HG03060 (cell line): ENCODE data around the gene OR2B2.

Experiments
- ATAC-seq: cut with Tn5 transposase; IDR thresholded peaks from one replicate; pipeline ENCODE4 v1.9.1; 2021; ENCODE audit warnings: low read depth, moderate number of reproducible peaks; ENCODE audit not compliant: unreplicated experiment

OR2B2 gene

DNA sequence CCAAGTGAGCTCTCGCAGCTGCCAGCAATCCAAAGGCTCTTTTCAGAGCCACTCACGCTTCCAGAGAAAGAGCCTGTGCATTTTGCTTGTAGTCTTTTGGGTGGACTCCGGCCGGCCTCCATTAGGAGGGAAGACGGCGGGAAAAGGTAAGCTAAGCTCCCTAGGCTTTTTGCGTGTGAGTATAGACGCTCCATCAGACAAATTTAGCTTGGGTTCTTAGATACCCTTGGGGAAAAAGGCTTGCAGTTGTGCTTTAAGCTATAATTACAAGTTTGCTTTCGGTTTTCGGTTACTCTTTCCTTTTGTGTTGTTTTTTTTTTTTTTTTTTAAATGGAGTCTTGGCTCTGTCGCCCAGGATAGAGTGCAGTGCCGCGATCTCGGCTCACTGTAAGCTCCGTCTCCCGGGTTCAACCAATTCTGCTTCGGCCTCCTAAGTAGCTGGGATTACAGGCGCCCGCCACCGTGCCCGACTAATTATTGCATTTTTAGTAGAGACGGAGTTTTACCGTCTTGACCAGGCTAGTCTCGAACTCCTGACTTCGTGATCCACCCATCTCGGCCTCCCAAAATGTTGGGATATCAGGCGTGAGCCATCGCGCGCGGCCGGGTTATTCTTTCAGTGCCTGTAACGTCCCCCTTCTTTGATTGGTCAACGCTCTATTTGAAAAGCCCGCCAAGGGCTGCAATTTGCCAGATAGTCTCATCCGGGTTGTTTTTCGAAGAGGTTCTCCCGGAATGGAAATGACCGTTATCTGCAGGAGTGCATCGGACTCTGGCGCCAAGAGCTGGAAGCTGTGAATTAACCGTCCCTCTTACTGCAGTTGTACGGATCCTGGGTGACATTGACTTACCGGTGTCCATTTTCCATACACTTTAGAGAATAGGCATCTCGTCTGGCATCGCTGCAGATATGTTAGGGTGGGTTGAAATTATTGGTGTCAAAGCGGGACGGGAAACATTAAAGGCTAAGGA, 18.1 kb downstream of the OR2B2 start:
- no peak for ATAC-seq

DNA sequence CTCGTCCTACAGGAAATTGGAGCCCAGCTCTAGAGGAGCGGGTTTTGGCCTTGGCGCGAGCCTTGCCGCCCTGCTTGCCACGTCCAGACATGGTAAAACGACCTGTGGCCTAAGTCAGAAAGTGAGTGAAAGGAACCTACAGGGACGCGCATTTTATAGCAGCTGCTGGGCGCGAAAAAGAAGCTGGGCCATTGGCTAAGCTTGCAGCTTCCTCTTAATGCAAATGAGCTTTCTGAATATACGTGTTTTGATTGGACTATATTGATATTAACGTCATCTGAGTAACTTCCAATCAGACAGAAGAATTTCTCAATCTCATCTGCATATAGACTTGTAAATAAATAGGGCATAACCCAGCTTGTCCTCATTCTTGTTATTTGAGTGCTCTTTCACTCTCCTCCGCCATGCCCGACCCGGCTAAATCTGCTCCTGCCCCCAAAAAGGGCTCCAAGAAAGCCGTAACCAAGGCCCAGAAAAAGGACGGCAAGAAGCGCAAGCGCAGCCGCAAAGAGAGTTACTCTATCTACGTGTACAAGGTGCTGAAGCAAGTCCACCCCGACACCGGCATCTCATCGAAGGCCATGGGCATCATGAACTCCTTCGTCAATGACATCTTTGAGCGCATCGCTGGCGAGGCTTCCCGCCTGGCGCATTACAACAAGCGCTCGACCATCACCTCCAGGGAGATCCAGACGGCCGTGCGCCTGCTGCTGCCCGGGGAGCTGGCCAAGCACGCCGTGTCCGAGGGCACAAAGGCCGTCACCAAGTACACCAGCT, 18.9 kb downstream of the OR2B2 start:
- ATAC-seq = peak; percentile 58

DNA sequence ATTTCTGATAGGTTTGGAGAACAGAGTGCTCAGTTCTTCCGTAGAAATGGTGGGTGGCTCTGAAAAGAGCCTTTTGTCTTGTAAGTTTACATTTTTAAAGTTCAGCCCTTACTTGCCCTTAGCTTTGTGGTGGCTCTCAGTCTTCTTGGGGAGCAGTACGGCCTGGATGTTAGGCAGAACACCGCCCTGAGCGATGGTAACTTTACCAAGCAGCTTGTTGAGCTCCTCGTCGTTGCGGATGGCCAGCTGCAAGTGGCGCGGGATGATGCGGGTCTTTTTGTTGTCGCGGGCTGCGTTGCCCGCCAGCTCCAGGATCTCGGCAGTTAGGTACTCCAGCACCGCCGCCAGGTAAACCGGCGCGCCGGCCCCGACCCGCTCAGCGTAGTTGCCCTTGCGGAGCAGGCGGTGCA, 19.5 kb downstream of the OR2B2 start:
- ATAC-seq = no peak

DNA sequence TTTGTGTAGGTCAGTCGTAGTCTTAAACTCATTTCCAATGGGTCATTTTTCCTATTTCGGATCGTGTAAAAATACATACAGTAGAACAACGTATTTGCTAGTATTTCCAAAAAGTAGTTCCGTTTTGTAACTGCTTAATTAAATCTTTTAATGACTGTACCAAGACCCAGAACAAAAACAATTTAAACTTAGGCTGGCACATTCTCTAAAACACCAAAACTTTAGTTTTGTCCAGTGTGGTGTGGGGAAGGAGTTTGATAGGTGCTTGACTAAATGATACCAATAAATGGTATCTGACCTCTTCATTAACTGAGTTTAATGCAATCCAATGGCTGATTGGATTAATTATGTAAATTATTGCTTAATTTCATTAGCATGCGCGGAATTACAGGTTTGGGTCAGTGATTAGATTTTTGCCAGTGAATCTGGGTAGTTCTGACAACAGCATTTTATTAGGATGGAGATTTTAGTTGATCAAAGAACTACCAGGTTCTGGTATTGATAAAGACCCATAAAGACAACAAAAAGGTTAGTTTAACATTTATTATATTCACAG, 20.8 kb downstream of the OR2B2 start:
- ATAC-seq = no peak

DNA sequence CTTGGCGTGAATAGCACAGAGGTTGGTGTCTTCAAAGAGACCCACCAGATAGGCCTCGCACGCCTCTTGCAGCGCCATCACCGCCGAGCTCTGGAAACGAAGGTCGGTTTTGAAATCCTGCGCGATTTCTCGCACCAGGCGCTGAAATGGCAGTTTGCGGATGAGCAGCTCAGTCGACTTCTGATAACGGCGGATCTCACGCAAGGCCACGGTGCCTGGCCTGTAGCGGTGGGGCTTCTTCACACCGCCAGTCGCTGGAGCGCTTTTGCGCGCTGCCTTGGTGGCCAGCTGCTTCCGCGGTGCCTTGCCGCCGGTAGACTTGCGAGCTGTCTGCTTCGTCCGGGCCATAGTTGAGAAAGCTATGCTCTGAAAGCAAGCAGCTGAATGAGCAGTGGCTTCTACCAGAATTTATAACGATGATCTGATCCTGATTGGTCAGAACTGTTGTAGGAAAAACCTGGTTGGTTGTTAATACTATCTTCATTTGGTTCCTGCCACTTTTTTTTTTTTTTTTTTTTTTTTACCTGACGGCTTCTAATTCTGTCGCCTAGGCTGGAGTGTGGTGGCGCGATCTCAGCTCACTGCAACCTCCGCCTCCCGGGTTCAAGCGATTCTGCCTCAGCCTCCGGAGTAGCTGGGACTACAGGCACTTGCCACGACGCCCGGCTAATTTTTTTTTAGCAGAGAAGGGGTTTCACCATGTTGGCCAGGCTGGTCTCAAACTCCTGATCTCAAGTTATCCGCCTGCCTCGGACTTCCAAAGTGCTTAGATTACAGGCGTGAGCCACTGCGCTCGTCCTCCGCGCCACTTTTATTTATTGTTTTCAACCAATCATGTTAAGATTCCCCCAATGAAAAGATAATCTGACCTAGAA, 21.5 kb downstream of the OR2B2 start:
- ATAC-seq = peak; percentile 33

DNA sequence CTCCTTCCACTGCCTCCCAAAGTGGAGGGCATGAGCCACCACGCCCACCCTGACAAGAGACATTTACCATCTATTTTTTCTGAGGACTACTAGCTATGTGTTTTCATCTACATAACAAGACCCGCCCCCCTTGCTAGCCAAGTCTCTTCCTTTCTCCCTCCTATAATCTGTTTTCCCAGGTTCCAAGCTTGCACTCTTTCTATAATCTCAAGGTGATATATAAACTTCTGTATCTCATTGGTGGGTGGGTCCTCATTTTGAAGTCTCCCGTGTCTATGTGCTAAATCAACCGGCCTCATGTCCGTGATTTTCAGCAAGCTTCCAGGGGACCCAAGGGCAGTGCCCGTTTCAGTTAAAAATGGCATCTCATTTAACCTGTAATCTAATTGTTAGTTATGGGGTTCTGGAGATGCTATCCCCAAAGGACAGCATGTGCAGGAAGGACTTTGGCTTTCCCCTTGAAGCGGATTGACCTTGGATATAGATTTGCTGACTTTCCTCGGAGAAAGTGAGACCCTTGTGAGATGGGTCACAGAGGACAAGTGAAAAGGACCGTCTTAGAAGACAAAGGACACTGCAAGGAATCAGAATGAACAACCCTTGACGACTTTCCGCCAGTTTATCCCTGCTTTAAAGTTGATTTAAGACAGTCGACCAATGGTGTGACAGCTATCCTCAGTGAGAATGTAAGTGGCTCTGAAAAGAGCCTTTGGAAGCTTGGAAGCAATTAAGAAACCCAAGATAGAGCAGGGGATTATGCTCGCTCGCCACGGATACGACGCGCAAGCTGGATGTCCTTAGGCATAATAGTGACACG, 22.4 kb downstream of the OR2B2 start:
- no peak for ATAC-seq

DNA sequence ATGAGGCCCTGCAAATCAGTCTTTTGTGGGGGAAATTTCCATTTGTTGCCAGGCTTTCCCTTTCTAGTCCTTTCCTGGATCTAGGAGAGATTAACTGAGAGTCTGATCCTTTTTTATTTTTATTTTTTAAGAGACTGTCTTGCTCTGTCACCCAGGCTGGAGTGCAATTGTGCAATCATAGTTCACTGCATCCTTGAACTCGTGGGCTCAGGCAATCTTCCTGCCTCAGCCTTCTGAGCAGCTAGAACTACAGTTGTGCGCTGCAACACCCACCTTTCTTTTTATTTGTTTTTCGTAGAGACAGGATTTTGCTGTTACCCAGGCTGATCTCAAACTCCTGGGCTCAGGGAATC, 22.9 kb downstream of the OR2B2 start:
- ATAC-seq = no peak

DNA sequence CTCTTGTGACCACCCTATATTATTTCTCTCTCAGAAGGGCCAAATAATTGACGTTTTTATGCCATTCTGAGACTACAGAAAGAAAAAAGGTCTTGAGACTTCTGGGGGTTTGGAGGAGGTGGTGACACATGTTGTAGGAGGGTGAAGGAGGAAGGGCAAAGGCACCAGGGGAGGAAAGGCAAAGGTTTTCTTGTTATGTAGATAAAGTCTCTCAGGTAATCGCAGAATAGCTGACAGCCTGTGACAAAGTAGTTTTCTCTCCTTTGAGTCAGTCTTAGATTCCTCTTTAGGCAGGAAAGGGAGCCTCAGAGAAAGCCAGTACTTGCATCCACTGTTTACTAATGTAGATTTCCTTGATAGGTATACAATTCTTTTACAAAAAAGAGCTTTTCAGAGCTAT, 23.6 kb downstream of the OR2B2 start:
- ATAC-seq = no peak

DNA sequence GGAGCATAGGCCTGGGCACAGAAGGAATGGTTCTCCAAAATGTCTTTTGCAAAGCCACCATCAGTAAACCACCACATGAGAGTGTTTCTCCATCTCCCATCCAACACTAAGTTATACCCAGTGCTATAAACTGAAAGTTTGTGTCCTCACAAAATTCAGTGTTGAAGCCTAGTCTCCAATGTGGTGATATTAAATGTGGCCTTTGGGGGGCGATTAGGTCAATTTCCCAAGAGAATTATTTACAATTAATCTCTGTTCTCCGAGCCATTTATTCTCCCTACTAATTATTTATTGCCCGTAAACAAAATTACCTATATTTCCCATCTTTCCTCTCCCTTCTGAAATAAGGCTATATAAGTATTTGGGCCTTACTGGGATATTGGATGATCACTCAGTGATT, 26.1 kb downstream of the OR2B2 start:
- no peak for ATAC-seq

DNA sequence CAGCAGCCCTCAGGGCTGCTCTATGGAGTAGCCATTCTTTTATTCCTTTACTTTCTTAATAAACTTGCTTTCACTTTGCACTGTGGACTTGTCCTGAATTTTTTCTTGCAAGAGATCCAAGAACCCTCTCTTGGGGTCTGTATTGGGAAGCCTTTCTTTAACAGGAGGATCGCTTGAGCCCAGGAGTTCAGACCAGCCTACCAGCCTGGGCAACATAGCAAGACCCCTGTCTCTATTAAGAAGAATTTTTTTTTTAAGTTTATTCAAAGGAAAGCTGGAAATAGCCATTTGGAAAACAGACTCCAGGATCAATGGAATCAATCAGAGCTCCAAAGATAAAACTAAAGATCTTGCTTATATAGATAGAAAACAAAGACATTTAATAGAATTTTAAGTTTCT, 29.1 kb downstream of the OR2B2 start:
- no peak for ATAC-seq

DNA sequence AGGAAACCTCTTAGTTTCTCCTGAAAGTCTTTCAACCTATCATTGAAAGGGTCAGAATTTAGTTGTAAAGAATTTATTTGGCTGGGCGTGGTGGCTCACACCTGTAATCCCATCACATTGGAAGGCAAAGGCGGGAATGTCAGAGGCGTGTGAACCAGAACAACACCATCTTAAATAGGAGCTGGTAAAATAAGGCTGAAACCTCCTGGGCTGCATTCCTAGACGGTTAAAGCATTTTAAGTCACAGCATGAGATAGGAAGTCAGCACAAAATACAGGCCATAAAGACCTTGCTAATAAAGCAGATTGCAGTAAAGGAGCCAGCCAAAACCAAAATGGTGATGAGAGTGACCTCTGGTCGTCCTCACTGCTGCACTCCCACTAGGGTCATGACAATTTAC, 29.6 kb downstream of the OR2B2 start:
- ATAC-seq = no peak

DNA sequence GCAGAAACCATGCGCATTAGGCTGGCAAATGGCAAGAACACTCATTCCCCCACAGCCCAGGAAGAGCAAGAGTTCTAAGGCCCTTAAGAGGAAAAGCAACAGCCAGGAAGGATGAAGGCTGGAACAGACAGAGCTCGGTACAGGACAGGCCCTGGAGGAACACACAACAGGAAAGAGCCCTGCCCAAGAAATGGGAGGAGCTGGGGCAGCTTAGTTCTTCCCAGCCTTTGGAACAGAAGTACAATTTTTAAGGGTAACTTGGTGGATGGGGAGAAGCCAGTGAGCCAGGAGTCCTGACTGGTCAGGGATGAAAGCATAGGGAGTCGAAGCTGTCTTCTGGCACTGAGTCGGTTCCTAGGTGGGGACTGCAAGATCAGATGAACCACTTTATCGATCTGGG, 32.4 kb downstream of the OR2B2 start:
- ATAC-seq = no peak

DNA sequence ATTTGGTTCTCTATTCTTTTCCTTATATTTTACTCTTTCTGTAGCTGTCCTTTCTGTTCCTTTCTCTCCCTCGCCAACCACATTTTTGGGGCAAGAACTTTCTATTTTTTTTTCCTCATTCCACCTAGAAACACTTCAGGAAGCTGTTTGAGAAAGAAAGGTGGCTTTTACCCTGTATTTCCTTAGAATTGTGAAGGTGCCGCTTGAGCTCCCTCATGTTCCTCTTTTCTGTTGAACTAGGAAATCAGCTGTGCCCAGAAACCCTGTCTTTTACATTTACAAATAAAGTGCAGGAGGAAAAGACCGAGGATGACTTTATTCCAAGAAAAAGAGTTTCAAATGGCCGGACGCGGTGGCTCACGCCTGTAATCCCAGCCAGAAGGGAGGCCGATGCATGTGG, 38.2 kb downstream of the OR2B2 start:
- ATAC-seq = no peak

DNA sequence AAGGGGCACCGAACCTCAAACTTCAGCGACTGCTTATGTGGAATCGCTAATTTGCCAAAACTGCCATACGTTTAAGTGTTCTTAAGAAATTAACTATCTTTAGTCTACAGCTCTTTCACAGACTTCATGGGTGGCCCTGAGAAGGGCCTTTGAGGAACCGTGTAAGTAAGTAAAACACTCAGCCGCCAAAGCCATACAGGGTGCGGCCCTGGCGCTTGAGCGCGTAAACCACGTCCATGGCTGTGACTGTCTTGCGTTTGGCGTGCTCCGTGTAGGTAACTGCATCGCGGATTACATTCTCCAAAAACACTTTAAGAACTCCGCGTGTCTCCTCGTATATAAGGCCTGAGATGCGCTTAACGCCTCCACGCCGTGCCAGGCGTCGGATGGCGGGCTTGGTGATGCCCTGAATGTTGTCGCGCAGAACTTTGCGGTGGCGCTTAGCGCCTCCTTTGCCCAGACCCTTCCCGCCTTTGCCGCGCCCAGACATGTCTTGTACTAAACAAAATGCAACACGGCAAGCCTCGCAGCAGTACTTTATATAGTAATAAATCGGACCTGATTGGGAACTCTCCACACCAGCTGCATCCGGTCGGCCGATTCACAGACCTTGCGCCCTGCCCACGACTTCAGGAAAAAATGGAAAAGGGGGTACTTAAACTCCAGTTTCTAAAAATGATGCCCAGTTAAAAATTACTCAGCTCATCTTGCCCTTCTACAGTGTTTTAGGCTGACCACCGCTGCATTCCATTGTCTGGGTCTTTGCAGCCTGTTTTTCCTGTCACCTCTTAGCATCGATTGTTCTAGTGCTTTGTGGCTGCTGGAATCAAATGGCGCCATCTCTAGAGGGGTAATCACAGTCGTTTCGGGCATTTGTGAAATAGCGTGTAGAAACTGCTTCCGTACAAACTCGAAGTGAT, 38.9 kb downstream of the OR2B2 start:
- no peak for ATAC-seq

DNA sequence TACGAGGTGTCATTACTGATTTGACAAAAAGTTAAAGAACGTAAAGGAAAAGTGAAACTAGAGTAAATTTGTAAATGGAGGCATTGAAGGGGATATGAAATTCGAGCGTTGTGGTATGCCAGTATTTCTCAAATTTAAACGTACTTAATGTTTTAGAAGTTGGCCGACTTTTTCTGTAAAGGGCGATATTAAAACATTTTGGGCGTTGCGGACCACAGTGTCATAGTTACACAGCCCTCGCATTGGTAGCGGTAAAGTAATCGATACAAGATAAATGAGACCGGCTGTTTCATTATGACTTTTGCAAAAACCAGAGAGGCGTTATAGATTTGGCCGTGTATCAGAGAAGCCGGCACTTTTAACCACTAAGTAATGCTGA, 39.6 kb downstream of the OR2B2 start:
- ATAC-seq = no peak

DNA sequence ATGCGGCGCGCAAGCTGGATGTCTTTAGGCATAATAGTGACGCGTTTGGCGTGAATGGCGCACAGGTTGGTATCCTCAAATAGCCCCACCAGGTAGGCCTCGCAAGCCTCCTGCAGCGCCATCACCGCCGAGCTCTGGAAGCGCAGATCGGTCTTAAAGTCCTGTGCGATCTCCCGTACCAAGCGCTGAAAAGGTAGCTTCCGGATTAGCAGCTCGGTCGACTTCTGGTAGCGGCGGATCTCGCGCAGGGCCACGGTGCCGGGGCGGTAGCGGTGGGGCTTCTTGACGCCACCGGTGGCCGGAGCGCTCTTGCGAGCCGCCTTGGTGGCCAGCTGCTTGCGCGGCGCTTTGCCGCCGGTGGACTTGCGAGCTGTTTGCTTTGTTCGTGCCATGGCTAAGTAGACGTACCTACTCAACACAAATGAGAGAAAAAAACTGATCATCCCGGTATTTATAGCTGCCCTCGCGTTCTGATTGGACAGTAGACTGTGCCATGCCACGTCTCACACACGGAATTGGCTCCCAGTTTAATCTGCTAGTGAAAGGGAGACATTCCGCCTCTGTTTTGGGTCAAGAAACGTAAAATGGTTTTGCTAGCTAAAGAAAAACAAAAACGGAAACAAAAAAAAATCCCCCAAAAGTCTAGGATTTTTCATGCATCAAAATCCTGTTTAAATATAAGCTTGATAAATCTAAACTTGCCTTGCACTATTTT, 40.1 kb downstream of the OR2B2 start:
- ATAC-seq = peak; percentile 56

DNA sequence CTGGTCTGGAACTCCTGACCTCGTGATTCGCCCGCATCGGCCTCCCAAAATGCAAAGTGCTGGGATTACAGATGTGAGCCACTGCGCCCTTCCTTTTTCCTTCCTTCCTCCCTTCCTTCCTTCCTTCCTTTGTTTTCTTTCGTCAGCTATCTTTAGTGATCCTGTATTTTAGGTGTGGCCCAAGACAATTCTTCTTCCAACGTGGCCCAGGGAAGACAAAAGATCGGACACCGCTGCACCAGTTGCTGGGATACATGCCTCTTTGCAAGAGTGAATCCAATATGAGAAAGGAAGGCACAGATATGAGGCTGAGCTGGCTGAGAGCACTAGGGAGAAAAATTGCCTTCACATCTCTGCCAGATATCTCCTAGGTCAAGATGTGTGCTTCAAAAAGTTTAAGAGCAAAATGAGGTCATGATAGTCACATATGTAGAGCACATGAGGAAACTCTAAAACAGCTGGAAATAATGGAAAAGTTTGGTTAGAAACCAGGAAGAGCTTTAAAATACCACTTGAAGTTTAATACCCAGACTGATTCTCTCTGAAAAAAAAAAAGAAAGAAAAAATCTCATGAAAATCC, 41.8 kb downstream of the OR2B2 start:
- no peak for ATAC-seq

DNA sequence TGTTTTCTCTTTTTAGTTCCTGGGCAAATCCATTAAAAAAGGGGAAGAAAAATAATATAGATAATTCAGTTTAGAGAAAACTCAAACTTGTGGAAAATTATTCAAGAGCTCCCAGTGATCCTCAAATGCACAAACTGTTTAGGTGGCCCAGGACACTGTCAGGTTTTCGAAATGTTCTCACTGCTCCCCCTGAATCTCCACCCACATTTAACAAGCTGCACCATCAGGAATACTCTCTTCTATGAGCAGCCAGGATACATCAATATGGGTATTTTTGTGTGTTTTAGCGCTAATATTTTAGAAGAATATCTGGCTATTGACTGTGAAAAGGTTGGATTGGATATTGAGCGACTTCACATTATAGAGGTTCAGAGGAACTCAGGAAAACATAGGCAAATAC, 43.9 kb downstream of the OR2B2 start:
- no peak for ATAC-seq
